A549 (cell line): ENCODE data around the gene ICE2. TPM values are rescaled to one million over a fixed set of nuclear protein-coding genes. Genes with fewer than 3 reads are reported as not detected.

Source experiments
- ATAC-seq, 2 experiments: fragments of 200-7000 bp in 1 of 2; fragments of >200 bp in 1 of 2; cut with Nextera tagmentation in 1 of 2; cut with Tn5 transposase in 1 of 2; 3 replicates each; pipeline versions ENCODE4 v1.8.0 to v1.9.1; 2018 to 2020; ENCODE audit warnings: mild to moderate bottlenecking in 1 of 2, moderate library complexity in 1 of 2
- CTCF ChIA-PET: fragments of 300-600 bp; sonication (Branson Sonifier 250); formaldehyde crosslinking; extraction: SDS; loops from one replicate; lab custom pipeline; 2021; ENCODE audit warnings: antibody characterized with exemption, inconsistent platforms; lab: Yijun Ruan, JAX
- POLR2A ChIA-PET: fragments of 350-600 bp; formaldehyde crosslinking; extraction: SDS; loops from one replicate; lab custom pipeline; 2021; ENCODE audit warnings: antibody characterized with exemption, inconsistent platforms; lab: Yijun Ruan, JAX
- DNase-seq, 2 experiments: peaks; one replicate each; pipeline versions ENCODE4 v3.0.0 to v3.0.0-alpha.2; 2011 to 2016; ENCODE audit warnings: low read depth in 1 of 2, low spot score in 1 of 2
- FAIRE-seq: peaks from 2 replicates; lab custom pipeline; 2011; peaks lifted over from hg19 to GRCh38; lab: Jason Lieb, UNC
- H3K27ac ChIP-seq, 2 experiments: fragments of >200 bp; sonication (Bioruptor Twin); formaldehyde crosslinking; 3 replicates each; pipeline ENCODE4 v1.5.1; 2016 to 2017
- H3K4me1 ChIP-seq: fragments of >200 bp; sonication (Bioruptor Twin); formaldehyde crosslinking; 3 replicates; pipeline ENCODE4 v1.6.1; 2016
- H3K4me2 ChIP-seq: fragments of >200 bp; sonication (Bioruptor Twin); formaldehyde crosslinking; 3 replicates; pipeline ENCODE4 v1.6.1; 2016
- H3K4me3 ChIP-seq: fragments of >200 bp; sonication (Bioruptor Twin); formaldehyde crosslinking; 3 replicates; pipeline ENCODE4 v1.5.1; 2016
- H3K9me3 ChIP-seq: fragments of >200 bp; sonication (Bioruptor Twin); formaldehyde crosslinking; 3 replicates; pipeline ENCODE4 v1.6.1; 2016
- BCL3 ChIP-seq: fragments of >200 bp; sonication (Bioruptor Twin); formaldehyde crosslinking; IDR thresholded peaks from 3 replicates; pipeline ENCODE4 v1.6.1; 2016
- CEBPB ChIP-seq, 2 experiments: fragments of >200 bp in 1 of 2; sonication (Bioruptor Twin) in 1 of 2; formaldehyde crosslinking in 1 of 2; IDR thresholded peaks; 2 replicates each; pipeline ENCODE4 v1.6.1; 2012 to 2016
- CTCF ChIP-seq: fragments of >200 bp; sonication (Bioruptor Twin); formaldehyde crosslinking; IDR thresholded peaks from 3 replicates; pipeline ENCODE4 v1.5.1; 2016
- EP300 ChIP-seq, 2 experiments: fragments of >200 bp; sonication (Bioruptor Twin); formaldehyde crosslinking; IDR thresholded peaks; 2 replicates in 1 of 2; 3 replicates in 1 of 2; pipeline ENCODE4 v1.6.1; 2016 to 2017
- FOSL2 ChIP-seq, 2 experiments: fragments of 450-650 bp in 1 of 2; fragments of >200 bp in 1 of 2; sonication (Bioruptor Twin) in 1 of 2; formaldehyde crosslinking; IDR thresholded peaks; 2 replicates each; pipeline versions ENCODE4 v1.5.0 to v1.6.1; 2016 to 2020; ENCODE audit warnings: mild to moderate bottlenecking in 1 of 2, moderate library complexity in 1 of 2
- FOXS1 ChIP-seq: fragments of 250-450 bp; sonication (Bioruptor Pico); IDR thresholded peaks from 2 replicates; pipeline ENCODE4 v1.5.0; 2020; ENCODE audit warnings: mild to moderate bottlenecking, moderate library complexity
- GATA3 ChIP-seq: IDR thresholded peaks from 2 replicates; pipeline ENCODE4 v1.6.1; 2012; ENCODE audit warnings: borderline replicate concordance
- HEYL ChIP-seq: fragments of 250-450 bp; sonication (Bioruptor Pico); IDR thresholded peaks from 2 replicates; pipeline ENCODE4 v1.8.0; 2021; ENCODE audit warnings: mild to moderate bottlenecking, moderate library complexity
- HOXA7 ChIP-seq: fragments of 250-450 bp; sonication (Bioruptor Pico); IDR thresholded peaks from 2 replicates; pipeline ENCODE4 v1.5.0; 2020; ENCODE audit warnings: mild to moderate bottlenecking, moderate library complexity
- JUN ChIP-seq, 2 experiments: fragments of >200 bp; sonication (Bioruptor Twin); formaldehyde crosslinking; IDR thresholded peaks; 2 replicates in 1 of 2; 3 replicates in 1 of 2; pipeline ENCODE4 v1.6.1; 2016 to 2017
- JUNB ChIP-seq: fragments of >200 bp; sonication (Bioruptor Twin); formaldehyde crosslinking; IDR thresholded peaks from 2 replicates; pipeline ENCODE4 v1.6.1; 2016
- KDM1A ChIP-seq: fragments of 200-600 bp; sonication (generic); IDR thresholded peaks from 2 replicates; pipeline ENCODE4 v1.6.1; 2016; ENCODE audit warnings: low read depth, mild to moderate bottlenecking
- MAX ChIP-seq: IDR thresholded peaks from 2 replicates; pipeline ENCODE4 v1.6.1; 2012
- PBX3 ChIP-seq: IDR thresholded peaks from 2 replicates; pipeline ENCODE4 v1.6.1; 2012
- RAD21 ChIP-seq, 2 experiments: fragments of >200 bp in 1 of 2; sonication (Bioruptor Twin) in 1 of 2; formaldehyde crosslinking in 1 of 2; IDR thresholded peaks in 1 of 2; conservative IDR thresholded peaks in 1 of 2; 2 replicates in 1 of 2; 3 replicates in 1 of 2; pipeline ENCODE4 v1.6.1; 2012 to 2018; ENCODE audit warnings: inconsistent platforms in 1 of 2
- ZFP36 ChIP-seq: fragments of 450-650 bp; IDR thresholded peaks from 2 replicates; pipeline ENCODE4 v1.6.1; 2014; ENCODE audit warnings: borderline replicate concordance; ENCODE audit not compliant: partially characterized antibody
- ZNF302 ChIP-seq: fragments of 250-450 bp; sonication (Bioruptor Pico); IDR thresholded peaks from 2 replicates; pipeline ENCODE4 v1.9.0; 2021; ENCODE audit warnings: inconsistent platforms, mild to moderate bottlenecking, moderate library complexity
- WGBS: methylation state at CpG from one replicate; pipeline ENCODE4 v1.1.6; 2017; ENCODE audit errors: missing lambda C conversion rate; 5-methylcytosine and 5-hydroxymethylcytosine counted together
- polyA plus RNA-seq, 4 experiments: library from polyadenylated mRNA; depleted of rRNA in 3 of 4; stranded (reverse); fragments of >200 nt; fragmentation: RNase III in 1 of 4; extraction: RNeasy Plus Mini Kit Qiagen cat#74134 plus additional on column Dnase treatment in 1 of 4; gene quantifications; 2 replicates in 3 of 4; 3 replicates in 1 of 4; pipeline ENCODE4 v1.2.3, GENCODE V29; 2011 to 2017

Gene ICE2
- polyA plus RNA-seq, 2 of the 4 experiments (the other 2 are of a cell fraction), result 43.1 to 87.6 TPM

GRCh38 chr15:60407415-60407805, 71.5 kb downstream of the ICE2 start:
- peak; percentile 98 for FAIRE-seq
- CTCF ChIA-PET, result interaction anchor here (0.7 to 4.5 kb wide), 7 partner anchors 9 to 46 kb away, joined by 3 to 20 read pairs (median 4); partner anchors contain the start of gene ANXA2

GRCh38 chr15:60406513-60407414, 72.2 kb downstream of the ICE2 start:
- Histone ChIP-seq H3K4me2 (peak overlapping the region; percentile 81), H3K27ac (peak overlapping the region; percentile 90), H3K4me1 (peaks cover 67% of the 10 kb centered on the region), H3K9me3 (no peaks in the 10 kb centered on the region), H3K4me3 (no peak overlapping the region)
- POLR2A ChIA-PET, result interaction anchor here (0.6 to 4.7 kb wide), 6 partner anchors 11 to 44 kb away, joined by 3 to 152 read pairs (median 4); partner anchors contain the start of gene ANXA2
- ATAC-seq, result peak; percentile 32 to 36; a peak in 5 of 6 replicates
- 38% methylated on average over 2 of the region's 2 CpGs for WGBS
- CTCF ChIA-PET, result interaction anchor here (0.7 to 2.5 kb wide), 11 partner anchors 8 to 47 kb away, joined by 3 to 13 read pairs (median 3); partner anchors contain the start of gene ANXA2
- no peak for DNase-seq
- TF ChIP-seq ZFP36 (no peak), FOXS1 (CRISPR knock-in tag) (0 out of 2 replicates have a peak, but pooled peaks have one; percentile 31), HEYL (CRISPR knock-in tag) (peak; percentile 11; the same call in 1 of the 2 replicates), ZNF302 (CRISPR knock-in tag) (0 out of 2 replicates have a peak, but pooled peaks have one; percentile 41)
- no peak for FAIRE-seq

More at GRCh38 chr15:60407415-60407805, 71.5 kb downstream of the ICE2 start:
- peak overlapping the region; percentile 81 for H3K4me2 ChIP-seq
- TF ChIP-seq KDM1A (no peak), CTCF (no peak), GATA3 (peak; percentile 91; the same call in 1 of the 2 replicates), JUNB (peak; percentile 88), HOXA7 (no peak), BCL3 (0 out of 3 replicates have a peak, but pooled peaks have one; percentile 41), FOSL2 (IDR thresholded peaks at IDR 0.05) (peak; percentile 88), FOSL2 (CRISPR knock-in tag; IDR thresholded peaks at IDR 0.05) (peak; percentile 97), JUN (IDR thresholded peaks at IDR 0.05) (peak in 1 of 2 experiments; percentile 78; a peak in 4 of 5 replicates), PBX3 (peak; percentile 71; the same call in 1 of the 2 replicates), RAD21 (conservative IDR thresholded peaks at IDR 0.05 in 1 of 2, IDR thresholded peaks at IDR 0.05 in 1 of 2) (peak in 1 of 2 experiments; percentile 9; a peak in 1 of 5 replicates), MAX (peak; percentile 68; the same call in 1 of the 2 replicates), EP300 (IDR thresholded peaks at IDR 0.05) (peak in 1 of 2 experiments; percentile 78; a peak in 2 of 5 replicates), CEBPB (IDR thresholded peaks at IDR 0.05) (peak in 1 of 2 experiments; percentile 72; a peak in 2 of 4 replicates)
- ATAC-seq (peak; percentile 82), DNase-seq (peak; percentile 93 to 98)
- no peak overlapping the region for H3K4me3 ChIP-seq
- H3K4me1 ChIP-seq, result peaks cover 61% of the 10 kb centered on the region
- H3K9me3 ChIP-seq, result no peaks in the 10 kb centered on the region
- H3K27ac ChIP-seq, result peak overlapping the region; percentile 90
- POLR2A ChIA-PET, result interaction anchor here (0.6 to 4.7 kb wide), 6 partner anchors 12 to 45 kb away, joined by 3 to 152 read pairs (median 4); partner anchors contain the start of gene ANXA2
